GM23338 (cell line): ENCODE data around the gene VTA1.

Experiments used
- CREB1 ChIP-seq: fragments of 250-450 bp; sonication (Bioruptor Pico); IDR thresholded peaks from 2 replicates; pipeline ENCODE4 v1.5.0; 2020; ENCODE audit warnings: low read depth, mild to moderate bottlenecking, moderate library complexity
- EZH2 ChIP-seq: fragments of 200-600 bp; sonication (generic); IDR thresholded peaks from one replicate; pipeline ENCODE4 v1.8.0; 2017; ENCODE audit warnings: antibody characterized with exemption, mild to moderate bottlenecking, low read depth; ENCODE audit not compliant: unreplicated experiment
- EZH2phosphoT487 ChIP-seq: fragments of 200-600 bp; sonication (generic); IDR thresholded peaks from one replicate; pipeline ENCODE4 v1.8.1; 2018; ENCODE audit warnings: antibody characterized with exemption; ENCODE audit not compliant: unreplicated experiment
- JUNB ChIP-seq: IDR thresholded peaks from one replicate; pipeline ENCODE4 v1.6.1; 2016; ENCODE audit warnings: antibody characterized with exemption; ENCODE audit not compliant: unreplicated experiment
- NANOG ChIP-seq: IDR thresholded peaks from 2 replicates; pipeline ENCODE4 v1.6.1; 2016; ENCODE audit warnings: antibody characterized with exemption, borderline replicate concordance
- POLR2AphosphoS5 ChIP-seq: IDR thresholded peaks from 2 replicates; pipeline ENCODE4 v1.6.1; 2016; ENCODE audit warnings: antibody characterized with exemption, low read depth
- ZNF114 ChIP-seq: fragments of 250-450 bp; sonication (Bioruptor Pico); IDR thresholded peaks from 2 replicates; pipeline ENCODE4 v1.5.0; 2020; ENCODE audit warnings: mild to moderate bottlenecking, moderate library complexity
- TF ChIP-seq, protein P1 (sequence below), 2 experiments: fragments of 200-600 bp in 1 of 2; sonication (generic) in 1 of 2; conservative IDR thresholded peaks; 2 replicates each; pipeline versions ENCODE4 v1.5.1 to v1.6.1; 2016 to 2017; ENCODE audit warnings: antibody characterized with exemption in 2 of 2, low read depth in 2 of 2, mild to moderate bottlenecking in 2 of 2, moderate library complexity in 1 of 2
- TF ChIP-seq, protein P2 (sequence below): IDR thresholded peaks from one replicate; pipeline ENCODE4 v1.6.1; 2018; ENCODE audit warnings: antibody characterized with exemption; ENCODE audit not compliant: unreplicated experiment
- TF ChIP-seq, protein P3 (sequence below): IDR thresholded peaks from 2 replicates; pipeline ENCODE4 v1.6.1; 2016; ENCODE audit warnings: antibody characterized with exemption

DNA sequence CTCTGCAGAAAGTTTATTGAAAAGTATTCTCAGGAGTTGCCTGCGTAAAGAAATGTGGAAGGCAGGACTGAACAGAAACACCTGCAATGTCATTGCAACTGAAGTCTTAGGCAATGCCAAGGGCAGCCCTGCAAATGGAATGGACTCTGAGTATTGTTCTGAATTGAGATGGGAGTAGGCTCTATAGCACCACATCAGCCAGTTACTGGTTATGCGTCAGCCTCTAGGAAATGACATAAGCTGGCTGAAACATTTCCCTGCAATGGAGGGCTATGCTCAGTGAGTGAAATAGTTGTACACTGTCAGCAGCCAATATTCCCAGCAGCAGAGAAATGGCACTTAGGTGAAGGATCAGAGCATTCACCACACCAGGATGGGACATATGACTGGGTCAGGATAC is 28.1 kb upstream of the VTA1 start:
- no peak for TF ChIP-seq POLR2AphosphoS5
- TF ChIP-seq EZH2 = no peak
- no peak for TF ChIP-seq EZH2phosphoT487
- TF ChIP-seq CREB1 = no peak
- TF ChIP-seq, protein P1, sequence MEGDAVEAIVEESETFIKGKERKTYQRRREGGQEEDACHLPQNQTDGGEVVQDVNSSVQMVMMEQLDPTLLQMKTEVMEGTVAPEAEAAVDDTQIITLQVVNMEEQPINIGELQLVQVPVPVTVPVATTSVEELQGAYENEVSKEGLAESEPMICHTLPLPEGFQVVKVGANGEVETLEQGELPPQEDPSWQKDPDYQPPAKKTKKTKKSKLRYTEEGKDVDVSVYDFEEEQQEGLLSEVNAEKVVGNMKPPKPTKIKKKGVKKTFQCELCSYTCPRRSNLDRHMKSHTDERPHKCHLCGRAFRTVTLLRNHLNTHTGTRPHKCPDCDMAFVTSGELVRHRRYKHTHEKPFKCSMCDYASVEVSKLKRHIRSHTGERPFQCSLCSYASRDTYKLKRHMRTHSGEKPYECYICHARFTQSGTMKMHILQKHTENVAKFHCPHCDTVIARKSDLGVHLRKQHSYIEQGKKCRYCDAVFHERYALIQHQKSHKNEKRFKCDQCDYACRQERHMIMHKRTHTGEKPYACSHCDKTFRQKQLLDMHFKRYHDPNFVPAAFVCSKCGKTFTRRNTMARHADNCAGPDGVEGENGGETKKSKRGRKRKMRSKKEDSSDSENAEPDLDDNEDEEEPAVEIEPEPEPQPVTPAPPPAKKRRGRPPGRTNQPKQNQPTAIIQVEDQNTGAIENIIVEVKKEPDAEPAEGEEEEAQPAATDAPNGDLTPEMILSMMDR (conservative IDR thresholded peaks at IDR 0.05; ENCODE audit: low read depth in 2 of 2) = no peak
- TF ChIP-seq, protein P2, sequence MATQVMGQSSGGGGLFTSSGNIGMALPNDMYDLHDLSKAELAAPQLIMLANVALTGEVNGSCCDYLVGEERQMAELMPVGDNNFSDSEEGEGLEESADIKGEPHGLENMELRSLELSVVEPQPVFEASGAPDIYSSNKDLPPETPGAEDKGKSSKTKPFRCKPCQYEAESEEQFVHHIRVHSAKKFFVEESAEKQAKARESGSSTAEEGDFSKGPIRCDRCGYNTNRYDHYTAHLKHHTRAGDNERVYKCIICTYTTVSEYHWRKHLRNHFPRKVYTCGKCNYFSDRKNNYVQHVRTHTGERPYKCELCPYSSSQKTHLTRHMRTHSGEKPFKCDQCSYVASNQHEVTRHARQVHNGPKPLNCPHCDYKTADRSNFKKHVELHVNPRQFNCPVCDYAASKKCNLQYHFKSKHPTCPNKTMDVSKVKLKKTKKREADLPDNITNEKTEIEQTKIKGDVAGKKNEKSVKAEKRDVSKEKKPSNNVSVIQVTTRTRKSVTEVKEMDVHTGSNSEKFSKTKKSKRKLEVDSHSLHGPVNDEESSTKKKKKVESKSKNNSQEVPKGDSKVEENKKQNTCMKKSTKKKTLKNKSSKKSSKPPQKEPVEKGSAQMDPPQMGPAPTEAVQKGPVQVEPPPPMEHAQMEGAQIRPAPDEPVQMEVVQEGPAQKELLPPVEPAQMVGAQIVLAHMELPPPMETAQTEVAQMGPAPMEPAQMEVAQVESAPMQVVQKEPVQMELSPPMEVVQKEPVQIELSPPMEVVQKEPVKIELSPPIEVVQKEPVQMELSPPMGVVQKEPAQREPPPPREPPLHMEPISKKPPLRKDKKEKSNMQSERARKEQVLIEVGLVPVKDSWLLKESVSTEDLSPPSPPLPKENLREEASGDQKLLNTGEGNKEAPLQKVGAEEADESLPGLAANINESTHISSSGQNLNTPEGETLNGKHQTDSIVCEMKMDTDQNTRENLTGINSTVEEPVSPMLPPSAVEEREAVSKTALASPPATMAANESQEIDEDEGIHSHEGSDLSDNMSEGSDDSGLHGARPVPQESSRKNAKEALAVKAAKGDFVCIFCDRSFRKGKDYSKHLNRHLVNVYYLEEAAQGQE = no peak
- TF ChIP-seq, protein P3, sequence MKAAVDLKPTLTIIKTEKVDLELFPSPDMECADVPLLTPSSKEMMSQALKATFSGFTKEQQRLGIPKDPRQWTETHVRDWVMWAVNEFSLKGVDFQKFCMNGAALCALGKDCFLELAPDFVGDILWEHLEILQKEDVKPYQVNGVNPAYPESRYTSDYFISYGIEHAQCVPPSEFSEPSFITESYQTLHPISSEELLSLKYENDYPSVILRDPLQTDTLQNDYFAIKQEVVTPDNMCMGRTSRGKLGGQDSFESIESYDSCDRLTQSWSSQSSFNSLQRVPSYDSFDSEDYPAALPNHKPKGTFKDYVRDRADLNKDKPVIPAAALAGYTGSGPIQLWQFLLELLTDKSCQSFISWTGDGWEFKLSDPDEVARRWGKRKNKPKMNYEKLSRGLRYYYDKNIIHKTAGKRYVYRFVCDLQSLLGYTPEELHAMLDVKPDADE = no peak
- no peak for TF ChIP-seq NANOG
- no peak for TF ChIP-seq ZNF114
- TF ChIP-seq JUNB = no peak
